ENCODE results near the gene PADI1.

PADI1 gene, protein sequence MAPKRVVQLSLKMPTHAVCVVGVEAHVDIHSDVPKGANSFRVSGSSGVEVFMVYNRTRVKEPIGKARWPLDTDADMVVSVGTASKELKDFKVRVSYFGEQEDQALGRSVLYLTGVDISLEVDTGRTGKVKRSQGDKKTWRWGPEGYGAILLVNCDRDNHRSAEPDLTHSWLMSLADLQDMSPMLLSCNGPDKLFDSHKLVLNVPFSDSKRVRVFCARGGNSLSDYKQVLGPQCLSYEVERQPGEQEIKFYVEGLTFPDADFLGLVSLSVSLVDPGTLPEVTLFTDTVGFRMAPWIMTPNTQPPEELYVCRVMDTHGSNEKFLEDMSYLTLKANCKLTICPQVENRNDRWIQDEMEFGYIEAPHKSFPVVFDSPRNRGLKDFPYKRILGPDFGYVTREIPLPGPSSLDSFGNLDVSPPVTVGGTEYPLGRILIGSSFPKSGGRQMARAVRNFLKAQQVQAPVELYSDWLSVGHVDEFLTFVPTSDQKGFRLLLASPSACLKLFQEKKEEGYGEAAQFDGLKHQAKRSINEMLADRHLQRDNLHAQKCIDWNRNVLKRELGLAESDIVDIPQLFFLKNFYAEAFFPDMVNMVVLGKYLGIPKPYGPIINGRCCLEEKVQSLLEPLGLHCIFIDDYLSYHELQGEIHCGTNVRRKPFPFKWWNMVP

DNA sequence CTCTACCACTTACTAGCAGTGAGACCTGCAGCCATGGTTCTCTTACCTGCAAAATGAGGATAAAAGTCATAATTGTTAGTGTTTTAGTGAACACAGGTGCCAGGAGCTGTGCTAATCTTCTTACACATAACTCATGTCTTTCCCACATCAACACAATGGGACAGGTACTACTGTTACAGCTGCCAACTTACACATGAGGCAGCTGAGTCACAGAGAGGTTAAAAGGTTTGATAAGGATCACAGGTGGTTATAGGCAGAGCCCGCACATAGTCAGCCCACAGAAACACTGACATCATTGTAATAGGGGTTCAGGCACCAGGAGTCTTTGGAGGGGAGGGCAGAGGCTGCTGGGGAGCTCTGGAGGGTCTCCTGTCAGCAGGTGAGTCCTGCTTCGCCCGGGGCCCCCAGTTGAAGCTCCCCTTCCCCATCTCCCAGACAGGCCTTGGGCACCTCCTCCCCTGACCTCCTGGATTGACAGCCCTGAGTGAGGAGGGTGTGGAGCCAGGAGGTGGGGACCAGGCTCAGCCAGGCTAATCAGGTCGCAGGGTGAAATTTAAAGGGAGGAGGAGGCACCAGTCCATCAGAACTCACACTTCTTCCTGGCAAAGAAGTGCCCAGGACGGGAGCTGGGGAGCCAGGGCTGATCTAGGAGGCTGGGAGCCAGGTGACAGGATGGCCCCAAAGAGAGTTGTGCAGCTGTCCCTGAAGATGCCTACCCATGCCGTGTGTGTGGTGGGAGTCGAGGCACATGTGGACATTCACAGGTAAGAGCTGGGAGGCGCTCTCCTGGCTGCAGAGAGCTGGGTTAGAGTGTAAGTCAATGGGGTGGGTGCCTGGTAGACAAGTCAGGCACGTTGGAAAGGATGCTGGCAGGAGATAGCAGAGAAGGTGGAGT lies at the start of gene PADI1:
PADI1 (plus strand) TSS at position 583 of the 895 bp plus-strand sequence; CDS start at position 673, 90 bp downstream.
- DNase-seq (ENCODE audit: low read depth): no peak

DNA sequence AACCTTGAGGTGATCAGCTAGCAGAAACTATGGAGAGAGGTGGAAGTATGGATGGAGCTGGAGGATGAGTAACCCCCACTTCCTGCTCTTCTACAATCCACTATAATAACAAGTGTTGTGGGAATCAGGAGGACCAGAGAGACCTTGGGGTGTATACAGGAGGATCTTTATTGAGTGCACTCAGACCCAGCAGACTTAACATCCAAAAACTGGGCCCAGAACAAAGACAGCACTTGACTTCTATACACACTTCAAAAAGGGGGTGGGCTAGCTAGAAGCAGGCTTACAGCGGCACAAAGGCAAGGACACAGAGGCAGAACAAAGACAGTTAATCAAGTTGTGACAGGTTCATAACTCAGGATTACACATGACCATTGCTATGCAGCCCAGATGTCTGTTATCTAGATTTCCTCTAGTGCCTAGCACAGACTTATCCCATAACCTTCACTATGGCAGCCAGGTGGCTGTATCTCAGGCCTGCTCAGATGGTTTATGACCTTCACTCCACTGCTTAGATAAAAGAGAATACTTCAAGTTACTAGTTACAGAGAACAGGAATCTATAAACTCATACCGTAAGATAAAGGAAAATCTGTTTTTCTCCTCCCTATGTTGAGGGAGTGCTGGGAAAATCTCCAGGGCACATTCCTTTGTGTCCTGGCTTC lies 49.5 kb upstream of the PADI1 start:
- DNase-seq (ENCODE audit: low read depth): peak; percentile 84

DNA sequence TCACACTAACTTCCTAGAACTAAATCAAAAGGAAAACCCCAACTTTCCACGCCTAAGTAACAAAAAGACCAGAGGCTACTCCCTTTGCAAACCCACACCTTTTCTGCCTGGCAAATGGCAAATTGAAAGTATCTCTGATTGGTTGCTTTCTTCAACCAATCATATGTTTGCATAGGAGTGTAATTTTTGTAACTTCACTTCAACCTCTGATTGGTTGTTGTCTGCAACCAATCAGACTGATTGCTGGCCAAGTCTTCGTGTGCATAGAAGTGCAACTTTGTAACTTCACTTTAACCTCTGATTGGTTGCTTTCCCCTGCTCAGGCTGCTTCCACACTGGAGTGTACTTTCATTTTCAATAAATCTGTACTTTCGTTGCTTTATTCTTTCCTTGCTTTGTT lies 48.8 kb upstream of the PADI1 start:
- peak; percentile 31 for DNase-seq (ENCODE audit: low read depth)

DNA sequence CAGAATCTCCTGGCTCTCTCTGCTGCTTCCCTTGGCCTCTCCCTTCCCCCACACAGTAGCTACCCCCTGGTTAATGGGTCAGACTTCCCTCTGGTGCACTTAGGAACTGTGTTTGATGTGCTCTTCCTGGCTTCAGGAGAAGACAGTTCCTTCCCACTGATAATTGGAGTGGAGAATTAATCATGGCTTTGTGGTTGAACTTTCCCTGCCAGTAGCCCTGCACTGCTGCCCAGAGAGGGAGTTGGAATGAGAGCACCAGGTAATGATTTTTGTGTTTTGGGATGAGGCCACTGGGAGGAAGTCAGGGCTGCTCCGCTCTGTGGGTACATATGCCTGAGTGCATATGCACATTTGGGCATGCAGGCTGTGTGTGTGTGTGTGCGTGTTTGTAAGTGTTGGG lies 46.0 kb upstream of the PADI1 start:
- DNase-seq (ENCODE audit: low read depth): peak; percentile 32

DNA sequence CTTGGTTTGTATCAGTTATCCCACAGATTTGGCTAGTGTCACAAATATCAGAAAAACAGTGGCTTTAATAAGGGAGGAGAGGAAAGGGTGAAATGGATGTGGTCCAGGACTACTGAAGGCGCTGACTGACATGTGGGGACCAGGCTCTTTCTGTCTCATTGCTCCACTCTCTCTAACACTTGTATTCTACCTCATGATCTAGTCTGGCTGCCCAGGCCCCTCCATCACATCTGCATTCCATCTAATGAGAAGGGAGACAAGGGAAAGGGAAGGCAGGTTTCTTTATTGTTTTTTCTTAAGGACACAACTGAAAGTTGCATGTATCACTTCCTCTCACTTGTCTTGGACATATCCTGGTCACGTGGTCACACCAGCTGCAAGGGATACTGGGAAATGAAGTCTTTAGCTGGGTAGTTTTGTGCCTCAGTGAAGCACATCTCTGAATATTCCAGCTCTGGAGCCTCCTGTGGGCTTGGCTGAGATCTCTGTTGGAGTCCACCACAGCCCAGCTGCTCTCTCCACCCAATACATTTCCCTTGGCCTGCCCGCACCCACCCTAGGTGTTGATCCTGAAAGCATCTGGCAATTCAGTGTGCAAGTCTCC lies 43.7 kb upstream of the PADI1 start:
- DNase-seq (ENCODE audit: low read depth): no peak

DNA sequence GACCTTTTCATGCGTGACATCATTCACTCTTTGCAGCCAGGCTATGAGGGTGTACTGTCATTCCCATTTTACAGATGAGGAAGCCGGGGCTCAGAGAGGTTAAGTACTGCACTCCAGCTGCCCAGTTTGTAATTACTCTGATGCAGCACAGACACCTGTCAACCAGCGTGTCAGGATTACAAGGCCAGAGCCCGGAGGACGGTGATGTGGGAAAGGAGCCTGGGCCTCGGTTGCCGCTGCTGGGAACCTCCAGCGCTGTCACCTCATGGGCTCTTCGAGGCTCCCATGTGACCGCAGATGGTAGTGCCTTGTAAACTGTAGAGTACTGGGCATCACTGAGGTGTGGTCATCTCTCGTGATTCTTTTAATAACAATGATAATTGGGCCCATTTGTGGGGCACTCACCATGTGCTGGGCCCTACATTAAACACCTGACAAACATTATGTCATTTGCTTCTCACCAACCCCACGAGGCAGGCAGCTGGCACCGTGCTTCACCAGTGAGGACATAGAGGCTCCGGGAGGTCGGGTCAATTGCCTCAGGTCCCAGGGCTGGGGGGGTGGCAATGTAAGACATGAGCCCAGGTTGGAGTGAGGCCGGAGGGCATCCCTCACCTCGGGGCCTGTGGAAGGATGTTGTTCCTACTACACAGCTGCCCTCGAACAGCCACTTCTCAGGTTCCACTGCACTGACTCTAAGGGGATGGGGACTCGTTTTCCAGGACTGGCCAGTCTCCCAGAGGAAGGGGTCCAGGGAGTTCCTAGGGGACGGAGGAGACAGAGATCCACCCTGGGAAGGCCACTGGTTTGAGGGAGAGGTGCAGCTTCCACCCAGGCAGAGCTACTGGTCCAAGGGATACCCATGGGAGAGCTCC lies 42.8 kb upstream of the PADI1 start:
- no peak for DNase-seq (ENCODE audit: low read depth)

DNA sequence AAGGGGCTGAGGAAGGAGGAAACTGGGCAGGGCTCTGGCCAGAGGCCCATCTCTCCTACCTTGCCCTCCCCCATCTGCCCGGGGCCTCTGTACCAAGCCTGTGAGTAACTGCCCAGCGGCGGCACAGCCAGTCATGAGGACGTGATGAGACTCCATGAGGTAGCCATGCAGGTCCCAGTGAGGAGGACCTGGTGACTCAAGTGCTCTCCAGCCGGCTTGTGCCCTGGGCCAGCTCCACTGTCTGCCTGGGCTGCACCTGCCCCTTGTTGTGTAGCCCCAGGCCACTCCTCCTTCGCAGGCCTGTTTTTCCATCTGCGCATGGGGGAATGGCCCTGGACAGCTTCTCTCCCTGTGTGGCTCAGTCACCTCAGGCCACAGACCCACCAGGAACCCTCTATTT lies 42.0 kb upstream of the PADI1 start:
- DNase-seq (ENCODE audit: low read depth): no peak

DNA sequence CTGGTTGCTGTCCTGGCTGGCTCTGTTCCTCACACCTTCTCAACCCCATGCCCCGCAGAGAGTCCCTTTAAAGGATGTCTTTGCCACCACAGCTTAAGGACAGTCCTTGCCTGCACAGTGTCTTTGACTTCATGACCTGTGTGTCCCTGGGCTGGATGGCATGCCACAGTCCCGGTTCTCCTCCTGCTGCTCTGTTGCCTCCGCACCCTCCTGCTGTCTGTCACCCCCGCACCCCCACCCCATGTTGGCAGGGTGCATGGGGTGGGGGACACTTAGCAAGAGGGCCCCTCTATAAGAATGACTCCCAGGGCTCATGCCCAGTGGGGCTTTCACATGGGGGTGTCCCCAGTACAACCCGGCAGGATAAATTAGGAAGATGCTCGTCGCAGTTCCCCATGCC lies 41.6 kb upstream of the PADI1 start:
- no peak for DNase-seq (ENCODE audit: low read depth)

DNA sequence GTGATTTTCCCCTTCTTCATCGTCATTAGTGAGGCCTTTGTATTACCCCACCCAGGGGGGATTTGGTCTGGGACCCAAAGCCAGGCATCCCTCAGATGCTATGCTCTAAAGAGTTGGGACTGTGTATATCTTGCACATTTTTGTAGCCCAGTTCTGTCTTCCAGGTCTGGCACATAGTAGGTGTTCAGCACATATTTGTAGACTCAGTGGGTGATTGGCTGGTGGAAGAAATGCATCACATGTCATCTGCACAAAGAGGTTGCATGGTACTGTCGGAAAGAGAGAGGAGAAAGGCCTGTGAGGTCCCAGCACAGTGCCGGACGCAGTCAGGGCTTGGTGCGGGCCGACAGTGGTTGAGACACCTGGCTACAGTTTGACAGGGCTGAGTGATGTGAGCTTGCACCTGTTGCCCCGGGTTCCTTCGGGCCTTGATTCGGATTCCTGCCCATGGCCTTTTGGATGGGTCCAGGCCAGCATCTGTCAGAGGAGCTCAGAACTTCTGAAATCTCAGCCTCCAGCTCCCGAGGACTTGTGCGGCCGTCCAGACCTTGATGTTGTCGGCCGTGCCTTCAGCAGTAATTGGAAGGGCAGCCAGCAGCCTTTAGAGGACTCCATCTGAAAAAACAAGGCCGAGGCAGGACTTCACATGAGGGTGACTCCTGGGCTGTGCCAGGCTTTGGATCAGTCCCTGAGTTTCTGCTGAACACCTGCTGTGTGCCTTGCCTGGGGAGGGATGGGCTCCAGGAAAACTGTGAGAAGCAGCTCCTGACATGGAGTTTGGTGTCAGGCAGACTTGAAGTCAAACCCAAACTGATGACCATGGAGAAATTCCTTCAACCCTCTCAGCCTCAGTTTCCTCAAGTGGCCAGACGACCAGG lies 40.9 kb upstream of the PADI1 start:
- DNase-seq (ENCODE audit: low read depth): no peak

DNA sequence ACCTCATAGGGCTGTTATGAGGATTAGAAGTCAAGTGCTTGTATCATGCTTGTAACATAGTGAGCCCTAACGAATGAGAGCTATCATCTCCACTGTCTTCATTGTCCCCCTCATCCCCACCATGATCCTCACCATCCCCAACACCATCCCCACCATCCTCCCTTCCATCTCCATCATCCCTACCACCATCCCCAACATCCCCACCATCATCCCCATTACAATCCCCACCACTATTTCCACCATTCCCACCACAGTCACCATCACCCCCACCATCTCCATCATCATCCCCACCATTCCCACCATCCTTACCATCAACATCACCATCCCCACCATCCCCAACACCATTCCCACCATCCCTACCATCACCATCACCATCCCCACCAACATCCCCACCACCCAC lies 39.1 kb upstream of the PADI1 start:
- DNase-seq (ENCODE audit: low read depth): no peak

DNA sequence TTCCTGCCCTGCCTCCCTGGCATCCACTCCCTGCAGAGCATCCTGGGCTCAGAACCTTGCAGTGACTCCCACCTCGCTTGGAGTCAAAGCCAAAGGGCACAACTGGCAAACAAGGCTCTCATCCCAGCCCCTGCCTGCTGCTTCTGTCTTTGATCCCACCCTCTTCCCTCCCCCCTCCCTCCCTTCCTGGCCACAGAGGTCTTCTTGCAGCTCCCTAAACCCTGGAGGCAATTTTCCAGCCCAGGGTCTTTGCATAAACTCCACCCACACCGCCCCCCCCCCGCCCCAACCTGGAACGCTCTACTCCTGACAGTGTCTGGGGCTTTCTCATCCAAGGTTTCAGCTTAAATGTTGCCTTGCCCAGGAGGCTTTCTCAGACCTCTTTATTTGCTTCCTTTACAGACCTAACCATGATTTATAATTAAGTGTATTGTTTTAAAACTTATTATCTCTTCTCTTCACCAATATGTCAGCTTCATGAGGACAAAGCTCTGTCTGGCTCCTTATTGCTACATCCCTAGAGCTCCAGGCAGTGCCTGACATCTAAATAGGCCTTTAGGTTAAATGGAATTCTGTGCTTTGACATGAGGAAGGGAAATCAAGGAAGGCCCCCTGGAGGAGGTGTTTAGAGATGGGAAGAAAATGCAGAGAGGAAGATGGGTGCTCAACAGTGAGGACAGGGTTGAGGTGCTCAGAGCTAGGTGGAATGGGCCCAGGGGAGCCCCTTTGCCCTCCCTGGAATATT lies 37.7 kb upstream of the PADI1 start:
- DNase-seq (ENCODE audit: low read depth): peak; percentile 55

DNA sequence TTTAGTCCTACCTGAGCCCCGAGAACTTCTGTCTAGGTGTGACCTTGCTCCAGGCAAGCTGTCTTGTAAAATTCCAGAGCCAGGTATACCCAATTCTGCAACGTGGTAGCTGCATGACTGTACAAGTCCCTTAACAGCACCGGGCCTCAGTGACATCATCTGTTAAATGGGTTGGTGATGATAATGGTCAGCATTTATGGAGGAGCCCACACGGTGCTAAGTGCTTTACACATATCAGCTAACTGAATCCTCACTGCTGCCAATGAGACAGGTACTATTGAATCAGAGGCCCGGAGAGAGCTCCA lies 37.2 kb upstream of the PADI1 start:
- DNase-seq (ENCODE audit: low read depth): no peak

DNA sequence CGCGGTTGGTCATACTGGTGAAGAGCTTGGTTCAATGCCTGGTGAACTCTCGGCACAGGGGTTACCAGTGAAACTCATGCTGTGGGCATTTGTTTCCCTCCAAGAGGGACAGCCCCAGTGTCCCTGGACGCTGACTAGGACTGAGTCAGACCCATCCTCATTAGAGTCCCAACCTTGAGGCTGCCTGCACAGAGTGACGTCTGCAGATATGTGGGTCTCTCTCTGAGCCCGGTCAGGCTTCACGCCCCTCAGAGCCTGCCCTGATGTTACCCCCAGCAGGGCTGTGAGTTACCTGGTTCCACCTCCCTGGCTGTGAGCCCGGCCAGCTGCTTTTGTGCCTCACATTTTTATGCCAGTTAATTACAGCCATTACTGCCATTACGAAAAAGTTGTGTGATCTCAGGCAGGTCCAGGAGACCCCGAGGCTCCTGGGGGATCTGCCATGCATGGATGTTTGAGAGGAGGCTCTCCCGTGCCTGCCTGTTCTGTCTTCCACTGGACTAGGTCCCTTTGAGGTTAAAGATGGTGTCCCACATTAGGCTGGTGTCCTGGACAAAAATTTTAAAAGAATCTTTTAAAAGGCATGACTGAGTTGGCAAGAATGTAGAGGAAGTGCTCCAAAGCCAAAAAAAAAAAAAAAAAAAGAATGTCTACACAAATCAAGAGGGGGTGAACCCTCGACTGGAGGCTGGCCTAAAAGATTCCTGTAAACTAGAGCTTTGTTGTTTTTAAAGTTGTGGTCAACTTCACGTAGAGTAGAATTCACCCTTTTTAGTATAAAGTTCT lies 36.6 kb upstream of the PADI1 start:
- peak; percentile 51 for DNase-seq (ENCODE audit: low read depth)

DNA sequence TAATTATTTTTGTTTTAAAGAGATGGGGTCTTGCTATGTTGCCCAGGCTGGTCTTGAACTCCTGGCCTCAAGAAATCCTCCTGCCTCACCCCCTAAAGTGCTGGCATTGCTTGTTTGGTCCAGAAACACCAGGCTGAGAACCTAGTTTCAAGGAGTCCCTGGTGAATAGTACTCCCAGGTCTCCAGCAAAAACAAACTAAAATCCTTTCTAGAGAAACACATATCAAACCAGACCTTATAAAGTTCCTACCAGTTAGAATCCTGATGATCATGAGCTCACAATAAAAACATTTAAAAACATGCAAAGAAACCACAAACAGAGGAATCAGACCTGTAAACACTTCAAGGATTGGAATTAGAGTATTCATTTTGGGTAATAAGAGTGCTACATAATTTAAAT lies 34.4 kb upstream of the PADI1 start:
- DNase-seq (ENCODE audit: low read depth): peak; percentile 55

DNA sequence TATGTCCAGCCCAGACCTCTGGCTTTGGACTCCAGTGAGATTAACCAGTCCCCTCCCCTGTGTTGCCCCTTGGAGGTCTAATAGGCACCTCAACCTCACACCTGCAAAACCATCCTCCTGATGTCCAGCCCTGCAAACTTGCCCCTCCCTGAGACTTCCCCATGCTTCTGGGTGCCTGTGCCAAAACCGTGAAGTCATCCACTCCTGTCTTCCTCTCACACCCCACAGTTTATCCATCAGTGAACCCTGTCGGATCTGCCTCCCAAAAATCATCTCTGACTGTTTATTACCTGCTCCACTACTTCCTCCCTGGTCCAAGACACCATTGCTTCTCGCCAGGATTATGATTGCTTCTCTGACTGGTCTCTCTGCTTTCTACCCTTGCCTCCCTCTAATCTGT lies 31.7 kb upstream of the PADI1 start:
- no peak for DNase-seq (ENCODE audit: low read depth)

DNA sequence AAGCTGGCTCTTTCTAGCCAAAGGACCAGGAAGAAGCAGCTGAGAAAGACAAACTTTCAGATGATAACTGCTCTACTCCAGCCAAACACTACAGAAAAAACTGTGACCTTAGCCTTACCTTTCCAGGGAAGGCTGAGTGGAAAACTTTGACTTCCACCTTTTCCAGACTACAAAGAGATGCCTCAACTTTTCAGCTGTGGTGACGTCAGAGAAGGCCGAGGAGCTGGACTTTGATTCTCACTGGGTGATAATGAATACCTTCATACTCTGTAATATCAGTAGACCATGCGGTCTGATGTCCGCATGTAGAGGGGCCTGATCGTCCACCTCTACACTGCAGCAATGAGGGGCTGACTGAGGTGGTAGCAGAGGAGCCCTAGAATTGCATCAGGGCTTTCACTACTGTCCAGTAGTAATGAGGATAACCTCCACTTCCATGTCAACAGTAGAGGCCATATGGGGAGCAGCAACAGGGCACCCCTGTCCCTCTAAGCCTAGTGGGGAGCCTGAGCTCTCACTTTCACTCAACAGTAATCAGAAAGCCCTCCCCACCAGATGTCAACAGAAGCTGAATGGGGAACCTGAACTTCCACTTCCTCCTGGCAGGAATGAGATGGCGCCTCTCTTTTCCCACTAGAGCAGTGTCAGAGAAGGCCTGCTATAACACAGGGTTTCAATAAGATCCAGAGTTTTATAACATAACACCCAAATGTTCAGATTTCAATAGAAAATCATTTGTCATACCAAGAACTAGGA lies 28.4 kb upstream of the PADI1 start:
- no peak for DNase-seq (ENCODE audit: low read depth)

DNA sequence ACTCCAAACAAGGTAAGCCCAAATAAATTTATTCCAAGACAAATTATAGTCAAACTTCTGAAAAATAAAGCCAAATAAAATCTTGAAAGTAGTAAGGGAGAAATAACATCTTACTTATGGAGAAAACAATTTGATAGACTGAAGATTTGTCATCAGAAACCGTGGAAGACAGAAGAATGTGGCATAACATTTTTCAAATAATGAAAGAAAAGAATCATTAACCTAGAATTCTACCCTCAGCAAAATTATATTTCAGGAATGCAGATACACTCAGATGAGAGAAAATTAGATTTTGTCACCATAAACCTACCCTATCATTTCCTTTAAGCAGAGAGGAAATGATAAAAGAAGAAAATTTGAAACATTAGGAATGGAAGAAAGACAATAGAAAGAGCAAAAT lies 27.3 kb upstream of the PADI1 start:
- DNase-seq (ENCODE audit: low read depth): no peak

Measured in amniotic epithelial cell (primary cell).